NCI-H1048 (cell line): ENCODE data around the gene TEAD1.

Experiments used
- DNase-seq: peaks from one replicate; lab custom pipeline; 2025; lab: John Stamatoyannopoulos, UW

TEAD1 gene

DNA sequence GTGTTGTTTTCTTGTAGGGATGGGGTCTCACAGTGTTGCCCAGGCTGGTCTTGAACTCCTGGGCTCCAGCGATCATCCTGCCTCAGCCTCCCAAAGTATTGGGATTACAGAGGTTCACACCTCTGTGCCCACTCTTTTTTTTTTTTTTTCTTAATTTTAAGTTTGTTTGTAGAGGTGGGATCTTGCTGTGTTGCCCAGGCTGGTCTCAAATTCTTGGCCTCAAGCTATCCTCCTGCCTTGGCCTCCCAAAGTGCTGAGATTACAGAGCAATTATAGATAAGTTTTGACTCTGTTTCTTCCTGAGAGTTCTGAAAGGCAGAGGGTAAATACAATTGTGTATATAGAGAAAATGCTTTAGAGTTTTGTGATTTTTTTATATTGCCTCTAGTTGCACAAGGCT, 160.4 kb downstream of the TEAD1 start:
- DNase-seq = no peak

DNA sequence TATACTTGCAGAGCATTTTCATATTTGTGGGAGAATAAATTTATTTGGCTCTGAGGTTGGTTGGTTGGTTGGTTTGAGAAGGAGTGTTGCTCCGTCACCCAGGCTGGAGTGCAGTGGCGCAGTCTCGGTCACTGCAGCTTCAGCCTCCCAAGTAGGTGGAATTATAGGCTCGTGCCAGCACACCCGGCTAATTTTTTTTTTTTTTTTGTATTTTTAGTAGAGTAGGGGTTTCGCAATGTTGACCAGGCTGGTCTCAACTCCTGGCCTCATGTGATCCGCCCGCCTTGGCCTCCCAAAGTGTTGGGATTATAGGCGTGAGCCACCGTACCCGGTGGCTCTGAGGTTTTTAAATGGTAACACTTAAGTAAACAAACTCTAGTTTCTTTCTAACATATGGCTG, 161.1 kb downstream of the TEAD1 start:
- no peak for DNase-seq

DNA sequence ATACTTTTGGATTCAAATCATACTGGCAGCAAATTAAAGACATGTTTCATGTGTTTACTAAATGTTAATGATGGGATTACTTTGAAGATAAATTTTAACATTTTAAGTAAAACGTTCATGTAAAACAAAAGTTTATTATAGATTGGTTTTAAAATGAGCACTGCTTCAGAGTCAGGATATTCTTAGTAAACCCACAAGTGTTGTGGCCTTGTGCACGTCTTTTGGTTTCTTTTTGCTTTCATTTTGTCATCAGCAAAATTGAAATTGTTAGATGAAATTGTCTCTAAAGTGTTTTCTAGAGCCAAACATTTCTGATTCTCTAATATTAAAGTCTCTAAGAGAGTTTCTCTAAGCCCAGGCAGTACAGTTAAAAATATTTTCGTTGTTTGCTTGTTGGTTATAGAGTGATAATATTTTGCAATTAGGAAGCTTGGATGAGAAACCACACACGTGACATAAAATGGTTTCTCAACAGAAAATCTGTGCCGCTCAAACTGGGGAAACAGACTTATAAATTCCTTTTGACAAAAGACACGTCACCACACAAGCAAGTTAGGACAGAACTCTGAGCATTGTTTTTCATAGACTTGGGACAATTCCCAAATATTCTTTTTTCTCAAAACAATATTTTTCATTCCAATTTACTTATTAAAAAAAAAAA, 164.4 kb downstream of the TEAD1 start:
- no peak for DNase-seq

DNA sequence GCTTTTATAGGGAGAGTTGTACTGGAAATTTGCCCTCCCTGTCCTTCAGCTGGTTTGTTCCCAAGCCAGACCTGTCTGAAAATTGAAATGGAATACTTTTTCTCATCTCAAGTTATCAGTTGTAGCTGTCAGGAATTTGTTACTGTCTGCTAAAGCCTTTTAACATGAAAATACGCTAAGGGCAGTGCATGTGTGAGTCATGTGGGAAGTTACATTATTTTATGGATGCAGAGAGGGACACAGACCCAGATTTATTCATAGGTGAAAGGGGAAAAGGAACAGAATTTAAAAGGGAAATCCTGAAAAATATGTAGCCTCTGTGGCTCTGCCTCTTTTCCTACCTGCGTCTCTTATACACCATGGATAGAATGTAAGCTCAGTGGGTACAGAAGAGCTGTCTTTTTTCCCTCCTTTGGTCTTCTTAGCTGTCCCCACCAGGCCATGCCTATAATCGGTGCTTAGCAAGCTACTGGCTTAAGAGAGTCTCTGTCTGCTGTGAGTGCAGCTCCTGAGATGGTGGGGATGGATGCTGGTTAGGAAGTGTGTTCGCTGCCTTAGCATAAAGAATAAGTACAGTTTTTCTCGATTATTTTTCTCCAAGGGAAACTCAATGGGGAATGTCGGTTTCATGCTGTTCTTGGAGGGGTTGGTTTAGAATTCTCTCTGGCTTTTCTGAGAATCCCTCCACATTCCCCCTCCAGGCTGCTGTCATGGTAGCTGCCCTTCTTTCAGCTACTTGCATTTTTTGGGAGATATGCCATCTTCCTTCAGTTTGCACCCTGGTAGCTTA, 166.8 kb downstream of the TEAD1 start:
- no peak for DNase-seq

DNA sequence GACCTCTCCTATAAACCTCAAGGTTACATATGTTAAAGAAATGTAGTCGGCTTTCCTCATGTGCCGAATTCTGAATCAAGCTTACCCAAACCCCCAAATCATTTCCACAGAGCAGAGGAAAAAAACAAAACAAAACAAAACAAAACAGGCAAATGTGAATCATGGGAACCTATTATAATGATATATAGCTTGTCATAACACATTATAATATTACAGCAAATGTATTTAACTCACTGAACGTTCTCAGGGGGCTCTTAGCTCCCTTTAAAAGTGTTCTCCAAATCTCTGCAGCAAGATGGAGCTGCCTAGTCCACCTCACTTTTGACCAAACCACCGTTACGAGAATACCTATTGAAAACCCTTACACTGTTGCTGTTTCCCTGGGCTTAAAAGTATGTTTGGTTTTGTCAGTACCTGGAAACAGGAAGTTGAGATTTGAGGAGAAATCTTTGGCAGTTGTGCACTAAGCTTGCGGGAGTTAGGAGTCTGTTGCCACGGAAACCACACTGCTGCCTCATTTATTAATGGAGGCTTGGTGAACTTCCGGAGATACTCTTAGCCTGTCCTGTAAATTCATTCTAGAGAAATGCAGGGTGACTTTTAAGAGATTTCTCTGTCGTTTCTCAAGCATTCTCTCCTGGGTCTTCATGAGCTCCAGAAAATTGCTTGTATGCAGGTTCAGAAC, 167.9 kb downstream of the TEAD1 start:
- no peak for DNase-seq

DNA sequence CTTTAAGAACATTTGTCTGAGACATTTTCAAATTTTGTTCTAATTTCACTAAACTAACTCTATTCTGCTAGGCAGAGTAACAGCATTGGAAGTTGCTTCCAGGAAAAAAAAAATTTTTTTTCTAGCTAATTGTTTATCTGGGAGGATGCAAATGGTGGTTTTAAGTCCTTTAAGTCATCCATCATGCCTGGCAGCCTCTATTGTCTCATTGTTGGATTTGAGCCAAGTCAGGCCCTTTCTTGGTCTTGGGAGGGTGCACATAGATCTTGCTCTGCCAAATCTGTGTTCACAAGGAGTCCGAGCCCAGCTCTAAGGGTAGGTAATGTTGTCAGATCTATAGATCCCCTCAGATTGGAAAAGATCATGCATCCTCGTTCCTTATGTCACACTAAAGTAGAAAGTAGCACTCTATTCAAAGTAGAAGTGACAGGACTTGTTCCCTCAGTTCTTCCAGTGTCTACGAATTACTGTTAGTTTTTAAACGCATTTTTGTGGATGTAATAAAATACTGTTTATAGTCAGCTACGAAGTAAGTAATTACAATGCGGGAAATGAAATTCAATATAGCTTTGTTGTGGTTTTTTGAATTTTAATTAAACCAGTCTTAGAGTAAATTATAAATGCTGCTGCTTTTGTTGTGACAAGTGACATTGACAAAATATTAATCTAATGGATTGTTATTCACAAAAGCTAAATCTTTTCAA, 168.9 kb downstream of the TEAD1 start:
- DNase-seq = no peak

DNA sequence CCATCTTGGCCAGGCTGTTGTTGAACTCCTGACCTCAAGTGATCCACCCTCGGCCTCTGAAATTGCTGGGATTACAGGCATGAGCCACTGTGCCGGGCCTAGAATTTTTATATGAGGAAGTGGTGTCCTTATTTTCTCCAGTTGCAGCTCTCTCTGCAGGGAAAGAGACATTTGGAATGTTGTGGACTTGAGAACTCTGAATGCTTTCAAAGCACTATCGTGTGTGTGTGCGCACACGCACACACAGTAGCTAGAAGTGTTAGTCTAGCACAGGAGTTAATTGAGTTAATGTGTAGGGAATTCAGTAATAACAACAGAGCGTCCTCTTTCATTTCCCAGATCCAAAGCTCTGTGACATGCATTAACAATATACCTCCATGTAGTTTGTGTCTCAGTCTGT, 170.9 kb downstream of the TEAD1 start:
- DNase-seq = no peak

DNA sequence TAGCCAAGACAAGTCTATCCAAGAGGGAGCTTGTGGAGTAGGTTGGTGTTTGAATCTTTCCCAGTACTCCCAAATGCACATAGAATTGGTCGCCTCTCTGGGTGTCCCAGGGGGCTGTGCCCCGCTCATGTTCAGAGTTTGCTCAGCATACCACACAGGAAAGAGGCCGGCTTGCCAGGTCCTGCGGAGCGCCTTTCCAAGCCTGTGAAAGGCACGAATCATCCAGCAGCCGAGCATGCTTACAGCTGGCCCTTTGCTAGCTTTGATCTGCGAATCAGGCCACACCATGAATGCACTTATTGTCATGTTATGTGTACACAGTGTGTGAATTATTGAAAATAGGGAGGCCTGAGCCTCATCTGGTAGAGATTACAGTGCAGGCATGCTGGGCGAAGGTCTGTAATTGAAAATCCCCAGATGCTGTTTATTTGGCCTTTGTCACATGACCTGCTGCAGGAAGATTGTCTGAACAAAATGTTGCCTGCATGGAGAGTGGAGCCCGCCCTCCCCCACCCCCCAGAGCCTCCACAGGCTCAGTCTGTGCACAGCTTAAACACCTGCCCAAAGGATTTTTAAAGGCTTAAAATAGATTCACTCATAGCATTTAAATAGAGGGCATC, 171.6 kb downstream of the TEAD1 start:
- no peak for DNase-seq

DNA sequence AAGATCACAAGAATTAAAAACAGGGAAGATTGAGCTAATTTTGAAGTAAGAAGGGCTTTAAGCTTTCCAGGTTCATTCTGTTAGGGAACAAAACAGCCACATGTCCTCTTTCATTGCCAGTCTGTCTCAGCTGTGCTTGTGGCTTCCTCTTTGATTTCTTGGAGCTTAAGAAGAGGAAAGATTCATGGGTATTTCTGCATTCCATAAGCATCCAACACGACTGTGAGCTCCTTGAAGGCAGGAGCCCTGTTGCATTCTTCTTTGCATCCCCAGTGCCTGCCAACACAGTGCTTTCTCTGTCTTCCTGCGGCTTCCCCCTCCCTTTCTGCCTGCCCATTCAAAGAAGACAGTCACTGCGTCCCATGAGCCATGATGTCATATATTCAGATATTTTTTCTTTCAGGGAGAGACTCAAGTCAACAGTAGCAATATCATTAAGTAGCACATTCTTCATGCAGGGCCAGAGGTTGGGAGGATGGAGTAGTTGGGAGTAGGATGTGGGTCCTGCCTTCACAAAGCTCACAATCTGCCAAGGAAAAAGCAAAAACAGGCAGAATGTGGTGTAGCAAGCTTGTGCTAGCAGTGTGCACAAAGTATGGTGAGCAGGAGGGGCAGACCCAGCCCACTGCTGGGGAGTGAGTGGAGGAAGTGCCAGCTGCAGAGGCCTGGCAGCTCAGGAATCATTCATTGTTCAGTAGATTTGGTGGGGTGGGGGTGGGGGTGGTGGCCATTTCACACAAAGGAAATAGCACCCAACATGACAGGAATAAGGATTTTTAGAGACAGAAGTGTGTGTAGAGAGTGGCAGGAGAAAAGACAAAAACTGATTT, 172.8 kb downstream of the TEAD1 start:
- DNase-seq = no peak

DNA sequence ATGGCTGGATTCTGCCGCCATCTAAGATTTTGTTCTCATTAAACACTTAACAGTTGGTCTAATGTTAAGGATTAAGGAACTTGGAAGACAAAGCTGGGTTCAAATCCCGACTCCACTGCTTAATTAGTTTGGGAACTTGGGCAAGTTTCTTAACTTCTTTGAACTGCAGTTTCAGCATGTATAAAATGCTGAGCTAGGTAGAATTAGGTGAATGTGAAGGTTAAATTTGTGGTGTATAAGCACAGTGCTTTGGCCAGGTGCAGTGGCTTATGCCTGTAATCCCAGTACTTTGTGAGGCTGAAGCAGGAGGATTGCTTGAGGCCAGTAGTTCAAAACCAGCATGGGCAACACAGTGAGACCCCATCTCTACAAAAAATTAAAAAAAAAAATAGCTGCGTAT, 174.2 kb downstream of the TEAD1 start:
- DNase-seq = no peak

DNA sequence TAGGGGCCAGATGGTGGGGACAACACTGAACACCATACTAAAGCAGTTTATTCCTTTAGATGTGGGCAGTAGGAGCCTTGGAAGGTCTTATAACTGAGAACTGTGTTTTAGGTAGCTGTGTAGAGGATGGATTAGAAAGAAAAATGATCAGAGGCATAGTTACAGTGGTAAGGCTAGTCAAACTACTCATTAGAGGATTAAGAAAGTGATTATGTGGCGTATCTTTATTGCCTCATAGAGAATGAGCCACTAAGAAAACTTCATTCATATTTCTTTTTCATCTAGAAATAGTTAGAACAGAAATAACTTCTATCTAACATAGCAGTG, 179.1 kb downstream of the TEAD1 start:
- no peak for DNase-seq

DNA sequence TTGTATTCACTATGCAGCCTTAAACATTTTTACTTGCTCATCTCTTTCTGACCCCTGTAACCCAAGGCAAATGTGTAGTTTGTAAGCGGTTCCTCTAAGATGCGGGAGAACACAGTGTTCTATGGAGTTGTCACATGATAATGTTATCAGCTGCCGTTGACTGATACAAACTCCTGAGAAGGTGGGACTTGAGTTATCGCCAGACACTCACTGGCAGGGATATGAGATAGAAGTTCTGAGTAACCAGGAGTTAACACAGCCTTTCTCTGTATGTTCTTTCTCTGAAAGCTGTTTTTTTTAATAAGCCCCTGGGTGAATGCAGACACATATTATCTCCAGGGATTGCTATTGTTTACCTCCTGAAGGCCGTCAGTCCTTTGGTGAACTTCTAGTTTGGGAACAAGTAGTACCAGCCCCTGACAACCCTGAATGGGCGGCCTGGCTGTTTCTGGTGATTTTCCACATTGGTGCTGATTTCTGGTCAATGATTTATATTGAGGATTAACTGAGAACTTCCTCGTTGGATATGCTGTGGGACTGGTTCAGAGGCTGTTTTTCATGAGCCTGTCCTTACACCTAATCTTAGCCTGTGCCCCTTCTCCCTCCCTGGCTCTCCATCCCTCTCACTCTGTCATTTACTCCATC, 179.6 kb downstream of the TEAD1 start:
- DNase-seq = no peak

DNA sequence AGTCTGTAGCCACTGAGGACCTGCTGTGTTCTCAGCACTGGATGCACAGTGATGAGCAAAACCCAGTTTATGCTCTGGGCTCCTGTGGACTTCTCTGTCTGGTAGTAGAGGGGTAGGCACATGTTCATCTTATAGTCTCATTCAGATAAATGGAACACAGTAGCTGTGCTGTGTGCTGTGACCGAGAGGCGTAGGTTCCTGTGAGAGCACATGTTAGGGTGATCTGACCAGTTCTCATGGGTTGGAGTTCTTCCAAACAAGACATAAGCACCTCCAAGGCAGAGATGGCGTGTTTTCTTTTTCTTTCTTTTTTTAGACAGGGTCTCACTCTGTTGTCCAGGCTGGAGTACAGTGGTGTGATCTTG, 180.1 kb downstream of the TEAD1 start:
- DNase-seq = no peak

DNA sequence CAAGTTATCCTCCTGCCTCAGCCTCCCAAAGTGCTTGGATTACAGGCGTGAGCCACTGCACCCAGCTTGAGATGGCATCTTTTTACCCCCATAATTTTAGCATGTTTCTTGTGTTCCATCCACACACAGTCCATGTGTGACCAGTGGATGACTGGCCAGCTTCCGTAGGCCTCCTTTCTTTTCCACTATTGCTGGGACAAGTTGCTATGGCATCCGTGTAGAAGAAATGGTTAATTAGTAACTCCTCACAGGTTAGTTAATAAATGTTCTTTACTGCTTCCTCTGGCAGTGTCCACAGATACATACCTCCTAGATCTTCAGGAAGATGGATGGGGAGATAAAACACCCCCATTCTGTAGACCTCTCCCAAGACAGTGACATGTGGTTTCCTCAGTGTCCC, 180.6 kb downstream of the TEAD1 start:
- no peak for DNase-seq

DNA sequence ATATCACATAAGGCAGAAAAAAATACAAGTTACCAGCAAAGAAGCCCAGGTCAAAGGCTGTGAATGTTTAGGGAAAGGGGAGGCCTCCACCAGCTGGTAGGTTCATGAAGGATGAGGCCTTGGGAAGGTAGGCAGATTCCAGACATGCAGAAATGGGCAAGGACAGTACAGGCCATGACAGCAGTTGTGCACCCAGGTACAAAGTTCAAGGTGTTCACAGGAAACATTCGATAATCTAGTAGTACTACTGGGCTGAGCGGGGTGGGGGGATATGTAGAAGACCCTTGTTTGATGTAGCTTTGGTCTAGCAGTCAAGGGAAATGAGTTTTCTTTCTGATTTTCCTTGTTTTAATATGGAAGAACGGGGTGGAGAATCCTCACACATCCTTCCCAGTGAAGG, 182.1 kb downstream of the TEAD1 start:
- no peak for DNase-seq

DNA sequence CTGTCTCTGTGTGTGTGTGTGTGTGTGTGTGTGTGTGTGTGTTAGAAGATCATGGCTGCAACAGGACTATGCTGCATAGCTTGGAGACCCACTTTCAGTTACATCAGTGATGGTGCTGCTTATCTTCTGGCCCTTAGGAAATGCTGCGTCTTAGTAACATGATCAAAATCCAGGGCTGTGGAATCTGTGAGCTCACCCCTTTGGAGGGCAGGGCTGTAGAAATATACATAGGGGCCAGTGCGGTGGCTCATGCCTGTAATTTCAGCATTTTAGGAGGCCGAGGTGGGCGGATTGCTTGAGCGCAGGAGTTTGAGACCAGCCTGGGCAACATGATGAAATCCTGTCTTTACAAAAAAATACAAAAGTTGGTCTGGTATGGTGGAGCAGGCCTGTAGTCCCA, 183.4 kb downstream of the TEAD1 start:
- no peak for DNase-seq

DNA sequence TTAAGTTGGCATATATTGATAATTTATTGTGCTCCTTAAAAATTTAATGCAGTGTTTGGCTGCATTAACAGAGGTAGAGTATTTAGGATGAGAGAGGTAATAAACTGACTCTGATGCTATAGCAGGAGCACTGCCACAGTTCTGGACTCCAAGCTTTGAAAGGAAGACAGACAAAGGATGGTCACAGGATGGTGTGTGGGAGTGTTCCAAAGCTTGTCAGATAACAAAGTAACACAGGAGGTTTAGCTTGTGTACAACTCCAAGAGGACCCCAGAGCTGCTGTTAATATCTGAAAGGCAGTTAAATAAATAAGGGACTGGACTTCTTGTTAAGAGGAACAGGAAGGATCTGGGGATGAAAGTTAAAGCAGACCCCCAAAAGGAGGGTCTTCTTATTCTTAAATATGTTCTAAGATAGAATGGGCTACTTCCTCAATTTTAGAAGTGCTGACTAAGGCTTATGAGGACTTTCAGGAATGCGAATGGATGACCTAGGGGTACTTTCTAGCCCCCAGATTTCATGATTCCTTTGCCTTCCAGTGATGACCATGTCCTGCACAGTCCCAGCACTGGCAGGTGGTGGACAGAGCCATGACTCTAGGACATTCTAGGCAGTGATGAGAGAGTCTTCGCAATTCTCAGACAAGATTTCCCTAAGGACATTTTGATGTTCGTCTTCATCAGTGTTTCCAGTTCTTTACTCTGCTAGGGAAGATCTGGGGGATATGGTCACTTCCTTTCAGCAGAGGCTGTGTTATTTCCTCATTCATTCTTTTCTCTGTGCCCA, 185.8 kb downstream of the TEAD1 start:
- no peak for DNase-seq

DNA sequence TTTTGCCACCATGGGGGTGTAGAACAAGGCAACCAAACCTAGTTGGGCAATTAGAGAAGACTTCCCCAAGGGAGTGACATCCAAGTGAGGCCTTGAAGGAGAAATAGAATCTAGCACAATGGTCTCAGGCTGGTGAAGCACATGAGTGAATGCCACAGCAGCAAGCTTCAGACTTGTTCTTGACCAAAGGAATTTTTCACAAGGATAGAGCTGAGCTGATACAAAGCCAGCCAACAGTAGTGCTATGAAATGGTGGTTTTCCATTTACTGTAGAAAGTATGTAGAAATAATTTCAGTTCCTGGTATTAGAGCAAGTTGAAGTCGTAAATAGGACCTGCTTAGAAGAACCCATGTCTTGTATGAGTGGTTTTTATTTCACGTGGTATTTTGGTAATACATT, 186.6 kb downstream of the TEAD1 start:
- DNase-seq = no peak

DNA sequence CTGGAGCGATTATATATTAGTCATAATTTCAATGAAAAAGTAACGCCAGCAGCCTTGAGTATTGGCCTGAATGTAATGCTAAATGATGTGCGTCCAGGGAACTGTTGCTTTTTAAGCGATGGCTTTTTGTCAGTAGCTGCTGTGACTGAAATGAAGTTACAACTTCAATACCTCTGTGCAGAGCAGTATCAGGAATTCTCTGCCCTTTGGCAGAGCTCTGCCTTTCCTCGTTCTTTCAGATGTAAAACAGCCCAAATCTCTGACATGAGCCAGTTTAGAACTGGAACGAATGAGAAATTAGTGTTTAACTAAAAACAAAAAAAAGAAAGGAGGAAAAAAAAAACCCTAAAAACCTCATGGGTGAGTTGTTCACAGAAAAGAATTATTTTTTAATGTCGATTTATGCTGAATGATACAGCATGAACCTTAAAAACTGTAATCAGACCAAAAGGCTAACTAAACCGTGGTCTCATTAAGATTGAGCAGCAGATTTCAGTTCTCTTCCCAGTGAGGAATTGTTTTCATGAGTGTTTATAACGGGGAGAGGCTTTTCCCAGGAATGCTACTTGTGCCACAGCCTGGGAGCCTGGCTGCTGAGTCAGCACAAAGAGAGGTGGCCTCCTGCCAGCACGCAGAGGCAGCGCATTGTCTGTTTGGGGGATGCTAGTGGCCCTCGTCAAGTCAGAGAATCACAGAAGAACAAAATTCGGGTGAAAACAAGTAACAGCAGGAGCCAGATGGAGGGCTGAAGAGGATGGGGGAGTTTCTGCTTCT, 188.7 kb downstream of the TEAD1 start:
- no peak for DNase-seq
